Natural killer cell (primary cell): ENCODE measurements around the gene DRD2. TPM values are rescaled to one million over a fixed set of nuclear protein-coding genes. Genes with fewer than 3 reads are reported as not detected.

Experiments
- ATAC-seq, 3 donors: fragments of 150-1000 bp in 2 of 3; fragments of 200-7000 bp in 1 of 3; cut with Tn5 transposase; 1 replicate in 1 of 3; 2 replicates in 2 of 3; pipeline ENCODE4 v1.10.0; 2021; ENCODE audit warnings: mild to moderate bottlenecking in 2 of 3, moderate library complexity in 2 of 3
- DNase-seq, 2 donors: peaks; one replicate each; pipeline versions ENCODE4 v3.0.0 to v3.0.0-alpha.2; 2013 to 2021; ENCODE audit warnings: mixed read lengths in 1 of 2
- H3K27ac ChIP-seq: one replicate; pipeline ENCODE4 v1.5.1; 2013; ENCODE audit warnings: mild to moderate bottlenecking, low read length
- H3K27me3 ChIP-seq: one replicate; pipeline ENCODE4 v1.6.1; 2013; ENCODE audit warnings: low read length; ENCODE audit not compliant: control insufficient read depth, insufficient read depth
- H3K36me3 ChIP-seq: one replicate; pipeline ENCODE4 v1.6.1; 2013; ENCODE audit warnings: low read length; ENCODE audit not compliant: control insufficient read depth, insufficient read depth
- H3K4me1 ChIP-seq: one replicate; pipeline ENCODE4 v1.6.1; 2013; ENCODE audit warnings: low read length; ENCODE audit not compliant: control insufficient read depth, insufficient read depth
- H3K4me3 ChIP-seq: one replicate; pipeline ENCODE4 v1.5.1; 2013; ENCODE audit warnings: low read length
- H3K9me3 ChIP-seq: one replicate; pipeline ENCODE4 v1.6.1; 2013; ENCODE audit warnings: low read length; ENCODE audit not compliant: control insufficient read depth, insufficient read depth
- H3K27ac Mint-ChIP-seq, 2 donors: one replicate each; pipeline ENCODE4 v1.8.0; 2022; ENCODE audit warnings: mild to moderate bottlenecking in 2 of 2, mixed read lengths in 2 of 2, moderate library complexity in 1 of 2
- H3K27me3 Mint-ChIP-seq, 2 donors: one replicate each; pipeline ENCODE4 v1.8.0; 2022; ENCODE audit warnings: low read depth in 2 of 2, mixed read lengths in 2 of 2
- H3K36me3 Mint-ChIP-seq: one replicate; pipeline ENCODE4 v1.8.0; 2022; ENCODE audit warnings: mixed read lengths
- H3K4me1 Mint-ChIP-seq, 2 donors: one replicate each; pipeline ENCODE4 v1.8.0; 2022; ENCODE audit warnings: mixed read lengths in 2 of 2
- H3K4me3 Mint-ChIP-seq: one replicate; pipeline ENCODE4 v1.8.0; 2022; ENCODE audit warnings: mild to moderate bottlenecking, moderate library complexity, mixed read lengths
- H3K9me3 Mint-ChIP-seq, 2 donors: one replicate each; pipeline ENCODE4 v1.8.0; 2022; ENCODE audit warnings: mixed read lengths in 2 of 2
- whole genome bisulfite sequencing: methylation state at CpG from one replicate; pipeline ENCODE4 v1.1.7; 2013; ENCODE audit warnings: missing lambda C conversion rate; ENCODE audit not compliant: insufficient coverage; 5-methylcytosine and 5-hydroxymethylcytosine counted together
- intact Hi-C: fragments of 100-400 bp; cut with micrococcal nuclease; formaldehyde crosslinking; loops from one replicate; pipeline ENCODE4 v1.14.2; 2022
- total RNA-seq, 4 donors: library from RNA; stranded (reverse); fragments of 120-200 nt in 1 of 4; gene quantifications; one replicate each; pipeline versions ENCODE4 v1.2.3 to v1.2.4, GENCODE V29; 2013 to 2022
- TF ChIP-seq, protein P1 (sequence below): fragments of 200-600 bp; IDR thresholded peaks from one replicate; pipeline ENCODE4 v1.8.0; 2022; ENCODE audit warnings: antibody characterized with exemption

The DRD2 gene
- total RNA-seq, 3 donors from 2014 or later (not counting 1 experiment from before 2014, with no cell fraction given), result not detected

DNA sequence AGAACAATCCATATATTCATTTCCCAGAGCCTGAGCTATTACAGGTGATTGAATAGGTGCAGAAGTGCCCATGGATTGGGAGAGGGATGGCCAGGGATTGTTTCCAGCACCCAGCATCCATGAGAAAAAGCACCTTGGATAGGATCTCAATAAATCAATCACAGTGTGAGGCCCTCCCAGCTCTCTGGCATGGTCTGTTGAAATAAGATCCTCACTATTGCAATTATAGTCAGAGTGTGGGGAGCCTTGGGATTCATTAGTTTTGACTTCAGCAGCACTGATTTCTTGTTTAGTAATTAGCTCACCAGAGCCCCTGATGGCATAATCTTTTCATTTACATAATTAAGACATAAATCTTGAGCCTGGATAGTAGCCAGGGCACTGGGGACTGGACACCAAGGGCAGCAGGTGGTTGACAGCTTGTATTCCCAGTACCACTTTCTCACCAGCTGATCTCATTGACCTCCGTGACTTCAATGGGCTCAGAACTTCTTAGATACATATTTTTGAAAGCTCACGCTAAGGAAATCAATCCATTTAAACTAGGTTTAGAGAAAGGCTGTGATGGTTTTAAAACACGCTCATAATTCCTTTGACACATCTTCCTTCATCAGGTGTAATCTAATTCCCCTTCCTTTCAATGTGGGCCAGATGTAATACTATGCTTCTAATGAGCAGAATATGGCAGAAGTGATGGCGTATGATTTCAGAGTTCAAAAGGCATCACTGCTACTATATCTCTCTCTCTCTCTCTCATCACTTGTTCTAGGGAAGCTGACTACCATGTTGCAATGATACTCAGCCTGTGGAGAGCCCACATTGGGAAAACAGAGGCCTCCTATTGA, 22.1 kb upstream of the DRD2 start:
- peaks cover 13 to 36% of the 10 kb centered on the region in 2 donors for H3K27me3 Mint-ChIP-seq

DNA sequence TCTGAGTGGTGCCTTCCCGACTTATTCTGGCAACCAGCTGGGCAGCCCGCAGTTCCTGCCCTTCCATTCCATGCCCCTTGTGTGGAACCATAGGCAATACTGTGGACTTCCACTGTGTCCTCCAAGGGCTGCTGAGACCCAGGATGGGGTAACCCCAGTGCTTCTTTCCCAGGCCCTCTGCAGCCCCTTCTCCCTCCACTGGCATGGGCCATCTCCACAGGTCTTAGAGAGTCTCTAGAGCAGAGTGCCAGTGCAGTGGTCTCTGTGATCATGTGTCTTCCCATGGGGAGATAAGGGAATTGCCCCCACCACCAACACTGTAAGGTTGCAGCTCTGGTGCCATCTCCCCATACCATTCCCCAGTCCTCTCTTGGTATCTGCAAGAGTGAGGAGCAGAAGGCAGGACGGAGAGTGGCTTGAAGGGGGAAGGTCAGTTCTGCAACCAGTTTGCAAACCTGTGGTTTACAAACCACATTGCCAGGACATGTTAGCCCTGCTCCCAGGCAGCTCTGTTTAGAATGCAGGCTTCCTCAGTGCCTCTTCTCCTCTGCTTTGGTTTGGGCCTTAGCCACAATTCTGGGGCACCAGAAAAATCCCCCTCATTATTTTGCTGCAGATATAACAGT, 20.9 kb upstream of the DRD2 start:
- H3K4me1 ChIP-seq, result no peaks in the 10 kb centered on the region
- H3K36me3 Mint-ChIP-seq, result no peaks in the 10 kb centered on the region
- H3K4me1 Mint-ChIP-seq, result no peaks in the 10 kb centered on the region
- no peak for DNase-seq
- H3K27me3 Mint-ChIP-seq, result peaks cover 9 to 24% of the 10 kb centered on the region in 2 donors
- no peaks in the 10 kb centered on the region for H3K27me3 ChIP-seq
- H3K27ac ChIP-seq, result no peak overlapping the region
- no peaks in the 10 kb centered on the region for H3K9me3 ChIP-seq
- H3K27ac Mint-ChIP-seq, result no peak overlapping the region
- WGBS, result 63% methylated on average over 3 of the region's 3 CpGs
- TF ChIP-seq, protein P1, sequence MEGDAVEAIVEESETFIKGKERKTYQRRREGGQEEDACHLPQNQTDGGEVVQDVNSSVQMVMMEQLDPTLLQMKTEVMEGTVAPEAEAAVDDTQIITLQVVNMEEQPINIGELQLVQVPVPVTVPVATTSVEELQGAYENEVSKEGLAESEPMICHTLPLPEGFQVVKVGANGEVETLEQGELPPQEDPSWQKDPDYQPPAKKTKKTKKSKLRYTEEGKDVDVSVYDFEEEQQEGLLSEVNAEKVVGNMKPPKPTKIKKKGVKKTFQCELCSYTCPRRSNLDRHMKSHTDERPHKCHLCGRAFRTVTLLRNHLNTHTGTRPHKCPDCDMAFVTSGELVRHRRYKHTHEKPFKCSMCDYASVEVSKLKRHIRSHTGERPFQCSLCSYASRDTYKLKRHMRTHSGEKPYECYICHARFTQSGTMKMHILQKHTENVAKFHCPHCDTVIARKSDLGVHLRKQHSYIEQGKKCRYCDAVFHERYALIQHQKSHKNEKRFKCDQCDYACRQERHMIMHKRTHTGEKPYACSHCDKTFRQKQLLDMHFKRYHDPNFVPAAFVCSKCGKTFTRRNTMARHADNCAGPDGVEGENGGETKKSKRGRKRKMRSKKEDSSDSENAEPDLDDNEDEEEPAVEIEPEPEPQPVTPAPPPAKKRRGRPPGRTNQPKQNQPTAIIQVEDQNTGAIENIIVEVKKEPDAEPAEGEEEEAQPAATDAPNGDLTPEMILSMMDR, result no peak
- H3K36me3 ChIP-seq, result no peaks in the 10 kb centered on the region
- no peak overlapping the region for H3K4me3 ChIP-seq
- no peaks in the 10 kb centered on the region for H3K9me3 Mint-ChIP-seq
- no peak for ATAC-seq
- intact Hi-C loops, result no loop called here
- no peak overlapping the region for H3K4me3 Mint-ChIP-seq

More for the DNA sequence above, 22.1 kb upstream of the DRD2 start:
- DNase-seq, result no peak
- 83% methylated on average over 2 of the region's 4 CpGs for WGBS
- Mint-ChIP-seq H3K9me3 (no peaks in the 10 kb centered on the region), H3K4me1 (no peaks in the 10 kb centered on the region), H3K36me3 (no peaks in the 10 kb centered on the region), H3K4me3 (no peak overlapping the region), H3K27ac (no peak overlapping the region)
- TF ChIP-seq, protein P1, result no peak
- Histone ChIP-seq H3K4me3 (no peak overlapping the region), H3K27me3 (no peaks in the 10 kb centered on the region), H3K36me3 (no peaks in the 10 kb centered on the region), H3K27ac (no peak overlapping the region), H3K9me3 (no peaks in the 10 kb centered on the region), H3K4me1 (no peaks in the 10 kb centered on the region)
- intact Hi-C loops, result no loop called here
- no peak for ATAC-seq

DNA sequence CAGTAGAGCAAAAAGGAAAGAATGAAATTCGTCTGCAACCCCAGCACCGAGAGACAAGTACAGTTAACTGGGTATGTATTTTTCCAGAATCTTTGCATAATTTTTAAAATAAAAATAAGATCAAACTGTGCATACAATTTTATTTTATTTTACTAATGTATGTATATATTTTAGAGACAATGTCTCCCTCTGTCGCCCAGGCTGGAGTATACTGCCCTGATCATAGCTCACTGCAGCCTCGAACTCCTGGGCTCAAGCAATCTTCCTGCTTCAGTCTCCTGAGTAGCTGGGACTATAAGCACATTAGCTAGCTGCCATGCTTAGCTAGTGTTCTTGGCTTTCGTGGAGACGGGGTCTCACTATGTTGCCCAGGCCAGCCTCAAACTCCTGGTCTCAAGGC, 18.8 kb upstream of the DRD2 start:
- Mint-ChIP-seq H3K9me3 (no peaks in the 10 kb centered on the region), H3K27me3 (peaks cover 7 to 20% of the 10 kb centered on the region in 2 donors), H3K4me3 (no peak overlapping the region), H3K36me3 (no peaks in the 10 kb centered on the region), H3K4me1 (no peaks in the 10 kb centered on the region), H3K27ac (no peak overlapping the region)
- Histone ChIP-seq H3K36me3 (no peaks in the 10 kb centered on the region), H3K27ac (no peak overlapping the region), H3K27me3 (no peaks in the 10 kb centered on the region), H3K9me3 (no peaks in the 10 kb centered on the region), H3K4me3 (no peak overlapping the region), H3K4me1 (no peaks in the 10 kb centered on the region)
- intact Hi-C loops, result no loop called here
- ATAC-seq, result no peak
- WGBS, result 60% methylated on average over 4 of the region's 6 CpGs
- no peak for DNase-seq
- TF ChIP-seq, protein P1, result no peak
